ENCODE results near the gene ZNF366.

Gene ZNF366

DNA sequence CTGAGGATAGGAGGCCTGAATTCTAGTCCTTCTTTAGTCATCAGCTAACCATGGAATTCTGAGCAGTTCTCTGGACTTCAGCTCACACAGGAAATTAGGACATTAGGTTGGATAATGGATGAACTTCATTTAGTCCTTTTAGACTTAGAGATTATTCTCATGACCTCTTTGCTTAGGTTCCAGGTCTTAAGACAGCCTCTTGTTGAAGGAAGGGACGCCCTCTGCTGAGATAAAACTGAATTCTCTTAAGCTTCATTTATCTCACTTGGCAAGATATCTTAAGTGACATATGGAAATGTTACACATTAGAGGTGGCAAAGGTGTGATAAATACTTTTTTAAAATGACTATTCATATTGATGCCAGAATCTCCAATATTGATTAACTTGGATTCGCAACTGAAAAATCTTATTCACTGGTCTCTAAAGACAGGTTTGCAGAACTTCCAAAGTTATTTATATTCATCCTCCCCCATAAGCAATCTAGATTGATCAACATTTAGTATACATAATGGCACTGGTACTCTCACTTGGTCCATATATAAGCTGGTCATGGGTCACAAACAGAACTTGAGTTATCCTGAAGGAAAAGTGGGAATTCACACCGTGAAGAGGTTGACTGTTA lies 16.9 kb upstream of the ZNF366 start:
- no peak overlapping the region for H3K4me3 ChIP-seq (ENCODE audit: low read length)
- peak; percentile 62 for DNase-seq (ENCODE audit: low read depth, low spot score)

DNA sequence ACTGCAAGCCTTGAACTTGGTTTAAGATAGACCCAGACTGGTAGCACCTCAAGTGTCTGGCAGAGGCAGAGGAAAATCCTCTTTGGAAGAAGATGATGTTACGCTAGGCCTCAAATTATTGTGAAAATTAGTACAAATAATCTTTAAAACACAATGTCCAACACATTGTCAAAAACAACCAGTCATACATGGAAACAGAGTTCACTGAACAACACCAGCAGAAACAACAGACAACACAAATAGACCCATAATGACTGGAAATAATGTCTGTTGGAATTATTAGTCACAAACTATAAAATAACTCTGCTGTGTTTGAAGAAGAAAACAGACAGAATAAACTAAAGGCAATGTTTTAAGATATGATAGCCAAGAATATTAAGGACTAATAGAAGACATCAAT lies 15.4 kb upstream of the ZNF366 start:
- DNase-seq (ENCODE audit: low read depth, low spot score), result no peak
- H3K4me3 ChIP-seq (ENCODE audit: low read length), result no peak overlapping the region

DNA sequence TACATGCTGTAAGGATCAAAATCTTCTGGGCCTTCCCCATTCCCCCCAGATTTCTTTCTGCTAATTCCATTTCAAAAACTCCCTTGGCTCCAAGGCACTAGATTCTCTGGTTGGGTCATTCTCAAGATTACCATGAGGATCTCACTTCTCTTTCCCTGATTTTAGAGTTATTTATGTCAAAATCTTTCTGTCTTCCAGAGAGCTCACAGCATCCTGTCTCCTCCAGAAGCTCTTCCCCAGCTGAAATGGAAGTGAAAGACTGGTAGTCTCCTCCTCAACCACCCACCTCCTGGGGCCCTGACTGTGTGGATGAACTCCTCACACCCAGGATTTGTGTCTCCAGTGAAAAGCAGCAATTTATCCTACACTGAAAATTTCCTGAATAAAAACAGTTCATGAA lies 11.9 kb upstream of the ZNF366 start:
- DNase-seq (ENCODE audit: low read depth, low spot score), result no peak
- H3K4me3 ChIP-seq (ENCODE audit: low read length), result no peak overlapping the region

DNA sequence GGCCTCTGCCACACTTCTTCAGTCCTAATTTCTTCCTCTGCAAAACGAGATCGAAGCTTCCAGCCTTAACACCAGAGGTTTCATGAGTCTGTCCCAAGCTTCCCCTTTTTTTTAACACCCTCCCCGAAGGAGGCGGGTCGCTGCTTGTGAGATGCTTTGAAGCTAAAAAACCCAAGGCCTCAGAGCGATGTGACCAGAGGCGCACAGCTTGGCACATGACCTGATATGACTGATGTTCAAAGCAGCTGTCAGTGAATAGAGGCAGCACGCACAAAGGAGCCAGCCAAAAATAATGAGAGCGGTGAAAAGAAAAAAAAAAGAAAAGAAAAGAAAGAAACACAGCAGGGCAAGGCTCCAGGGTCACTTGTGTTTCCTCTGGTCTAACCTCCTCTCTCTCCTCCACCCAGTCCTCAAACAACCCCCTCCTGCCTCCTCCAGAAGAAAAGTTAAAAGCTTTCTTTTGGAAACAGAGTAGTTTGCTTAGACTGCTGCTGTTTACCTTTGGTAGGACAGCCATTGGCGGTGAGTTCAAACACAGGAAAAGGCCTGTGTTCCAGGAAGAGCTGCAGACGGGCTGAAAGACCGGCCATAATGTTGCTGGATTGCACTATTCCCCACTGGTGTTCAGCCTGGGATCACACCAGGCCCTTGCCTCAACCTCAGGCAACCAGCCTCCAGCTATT lies 10.9 kb upstream of the ZNF366 start:
- DNase-seq (ENCODE audit: low read depth, low spot score), result no peak
- H3K4me3 ChIP-seq (ENCODE audit: low read length), result no peak overlapping the region

DNA sequence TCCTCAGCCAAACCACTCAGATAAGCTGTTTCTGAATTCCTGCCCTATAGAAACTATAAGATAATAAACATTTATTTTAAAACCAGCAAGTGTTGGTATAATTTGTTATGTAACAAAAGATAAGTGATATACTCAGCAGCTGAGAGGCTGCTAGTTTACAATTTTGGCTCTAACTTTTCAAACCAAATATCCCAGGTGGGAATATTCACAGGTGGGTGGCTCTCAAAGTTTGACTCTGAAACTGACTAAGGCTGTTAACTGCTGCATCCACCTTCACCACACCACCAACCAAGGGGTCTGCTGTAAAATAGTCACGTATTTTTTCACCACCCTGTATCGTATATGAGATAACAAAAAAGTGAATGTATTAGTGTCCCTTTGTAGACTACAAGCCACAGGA lies 9.7 kb upstream of the ZNF366 start:
- no peak for DNase-seq (ENCODE audit: low read depth, low spot score)
- no peak overlapping the region for H3K4me3 ChIP-seq (ENCODE audit: low read length)

DNA sequence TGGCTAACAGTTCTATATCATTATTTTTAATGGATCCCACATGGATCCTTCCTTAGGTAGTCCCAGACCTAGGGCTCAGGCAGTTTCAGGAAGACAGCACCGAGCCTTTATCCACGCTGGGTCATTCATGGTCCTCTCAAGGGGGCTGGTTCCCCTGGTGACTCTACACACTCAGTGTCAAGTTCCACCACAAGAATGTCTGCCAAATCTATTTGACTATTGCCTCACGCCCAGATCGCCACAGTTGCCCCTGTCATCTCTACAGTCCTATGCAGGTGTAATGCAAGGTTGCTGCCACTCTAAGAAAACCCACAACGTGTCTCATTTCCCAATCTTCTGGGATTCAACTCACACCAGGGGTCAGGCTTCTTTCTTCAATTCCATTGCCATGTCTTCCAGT lies 8.0 kb upstream of the ZNF366 start:
- DNase-seq (ENCODE audit: low read depth, low spot score), result no peak
- H3K4me3 ChIP-seq (ENCODE audit: low read length), result no peak overlapping the region

DNA sequence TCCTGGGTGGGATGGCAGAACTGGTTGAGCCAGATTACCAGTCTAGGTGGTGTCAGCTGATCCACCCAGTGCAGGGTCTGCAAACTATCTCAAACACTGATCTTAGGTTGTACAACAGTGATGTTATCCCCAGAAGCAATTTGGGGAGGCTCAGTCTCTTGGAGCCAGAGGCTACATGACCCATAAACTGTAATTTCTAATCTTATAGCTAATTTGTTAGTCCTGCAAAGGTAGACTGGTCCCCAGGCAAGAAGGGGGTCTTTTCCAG lies 5.3 kb upstream of the ZNF366 start:
- DNase-seq (ENCODE audit: low read depth, low spot score), result no peak
- H3K4me3 ChIP-seq (ENCODE audit: low read length), result no peak overlapping the region

DNA sequence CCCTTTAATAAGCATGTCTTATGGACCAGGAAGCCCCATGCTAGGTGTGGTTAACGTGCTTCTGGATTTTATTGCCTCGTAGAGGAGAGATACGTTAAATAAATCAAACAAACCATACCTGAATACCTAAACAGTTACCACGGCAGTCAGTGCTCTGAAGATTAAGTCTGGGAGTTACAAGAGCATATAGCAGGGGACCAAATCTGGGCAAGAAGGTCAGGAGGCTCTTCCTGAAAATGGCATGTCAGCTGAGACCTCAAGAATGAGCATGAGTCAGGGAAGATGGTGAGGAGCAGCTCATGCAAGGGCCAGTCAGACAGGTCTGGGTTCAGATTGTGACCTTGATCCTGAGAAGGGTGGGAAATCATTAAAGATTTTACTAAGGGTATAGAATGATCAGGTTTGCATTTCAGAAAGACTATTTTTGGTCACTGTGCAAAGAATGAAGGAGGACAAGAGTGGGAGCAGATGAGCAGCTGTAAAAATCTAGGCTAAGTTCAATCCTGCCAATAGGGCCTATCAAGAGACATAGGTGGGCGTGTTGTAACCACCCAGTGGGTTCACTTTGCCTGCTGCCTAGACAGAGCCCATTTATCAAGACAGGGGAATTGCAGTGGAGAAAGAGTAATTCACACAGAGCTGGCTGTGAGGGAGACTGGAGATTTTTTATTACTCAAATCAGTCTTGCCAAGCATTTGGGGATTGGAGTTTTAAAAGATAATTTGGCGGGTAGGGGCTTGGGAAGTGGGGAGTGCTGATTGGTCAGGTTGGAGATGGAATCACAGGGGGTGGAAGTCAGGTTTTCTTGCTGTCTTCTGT lies 4.8 kb upstream of the ZNF366 start:
- DNase-seq (ENCODE audit: low read depth, low spot score), result no peak
- H3K4me3 ChIP-seq (ENCODE audit: low read length), result no peak overlapping the region

DNA sequence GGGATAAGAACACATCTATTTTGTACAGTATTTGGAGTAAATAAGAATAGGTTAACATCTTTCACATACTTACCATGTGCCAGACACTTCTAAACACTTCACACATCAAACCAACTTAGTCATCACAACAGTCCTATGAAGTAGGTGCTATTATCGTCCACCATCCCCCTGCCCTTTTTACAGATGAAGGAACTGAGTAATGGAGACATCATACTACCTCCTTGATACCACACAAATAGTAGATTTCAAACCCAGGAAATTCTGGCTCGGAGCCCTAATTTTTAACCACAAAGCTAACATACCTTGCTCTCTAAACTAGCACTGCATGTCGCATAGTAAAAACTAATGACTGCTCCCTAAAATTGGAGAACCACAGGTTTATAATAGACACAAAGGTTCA lies 4.2 kb upstream of the ZNF366 start:
- DNase-seq (ENCODE audit: low read depth, low spot score), result no peak
- H3K4me3 ChIP-seq (ENCODE audit: low read length), result no peak overlapping the region

DNA sequence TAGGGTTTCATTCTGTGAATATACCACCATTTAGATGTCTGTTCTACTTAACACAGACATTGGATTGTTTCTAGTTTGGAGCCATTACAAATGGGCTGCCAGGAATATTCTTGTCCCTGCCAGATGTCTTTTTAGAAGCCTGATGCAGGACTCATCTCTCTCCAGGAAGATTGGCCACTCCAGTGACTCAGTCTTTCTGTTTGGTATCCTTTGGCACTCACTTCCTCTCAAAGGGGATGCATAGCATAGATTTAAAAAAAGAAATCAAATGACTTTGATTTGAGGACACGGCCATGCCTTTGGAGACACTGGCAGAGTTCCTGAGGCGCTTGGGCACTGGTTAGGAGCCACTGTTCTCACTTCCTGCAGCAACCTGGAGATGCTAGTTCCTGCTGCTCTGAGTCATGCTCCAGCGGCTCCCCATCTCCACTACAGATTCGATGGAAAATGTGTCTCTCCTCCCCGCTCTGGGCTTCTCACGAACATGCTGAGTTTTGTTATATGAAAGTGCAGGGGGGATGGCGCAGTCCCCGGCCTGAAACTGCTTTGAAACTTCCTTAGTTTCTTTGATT lies 3.5 kb upstream of the ZNF366 start:
- no peak for DNase-seq (ENCODE audit: low read depth, low spot score)
- H3K4me3 ChIP-seq (ENCODE audit: low read length), result no peak overlapping the region

DNA sequence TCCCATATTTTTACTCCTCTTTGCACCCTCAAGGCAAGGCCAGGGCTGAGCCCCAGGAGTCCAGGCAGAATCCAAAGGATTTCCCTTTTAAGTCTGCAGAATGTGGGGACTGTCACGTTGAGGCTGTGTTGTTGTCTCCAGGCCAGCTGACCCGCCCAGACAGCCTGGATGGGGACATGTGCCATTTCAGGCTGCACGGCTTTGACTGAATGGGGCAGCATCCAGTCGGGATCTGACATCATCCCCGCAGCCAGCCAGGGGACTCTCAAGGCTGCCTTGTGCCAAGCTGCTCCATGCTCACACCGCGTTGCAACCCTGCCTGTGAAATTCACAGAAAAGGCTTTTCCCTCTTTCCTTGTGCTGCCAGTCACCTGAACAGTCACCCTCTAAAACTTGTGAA lies 2.2 kb upstream of the ZNF366 start:
- no peak overlapping the region for H3K4me3 ChIP-seq (ENCODE audit: low read length)
- no peak for DNase-seq (ENCODE audit: low read depth, low spot score)

DNA sequence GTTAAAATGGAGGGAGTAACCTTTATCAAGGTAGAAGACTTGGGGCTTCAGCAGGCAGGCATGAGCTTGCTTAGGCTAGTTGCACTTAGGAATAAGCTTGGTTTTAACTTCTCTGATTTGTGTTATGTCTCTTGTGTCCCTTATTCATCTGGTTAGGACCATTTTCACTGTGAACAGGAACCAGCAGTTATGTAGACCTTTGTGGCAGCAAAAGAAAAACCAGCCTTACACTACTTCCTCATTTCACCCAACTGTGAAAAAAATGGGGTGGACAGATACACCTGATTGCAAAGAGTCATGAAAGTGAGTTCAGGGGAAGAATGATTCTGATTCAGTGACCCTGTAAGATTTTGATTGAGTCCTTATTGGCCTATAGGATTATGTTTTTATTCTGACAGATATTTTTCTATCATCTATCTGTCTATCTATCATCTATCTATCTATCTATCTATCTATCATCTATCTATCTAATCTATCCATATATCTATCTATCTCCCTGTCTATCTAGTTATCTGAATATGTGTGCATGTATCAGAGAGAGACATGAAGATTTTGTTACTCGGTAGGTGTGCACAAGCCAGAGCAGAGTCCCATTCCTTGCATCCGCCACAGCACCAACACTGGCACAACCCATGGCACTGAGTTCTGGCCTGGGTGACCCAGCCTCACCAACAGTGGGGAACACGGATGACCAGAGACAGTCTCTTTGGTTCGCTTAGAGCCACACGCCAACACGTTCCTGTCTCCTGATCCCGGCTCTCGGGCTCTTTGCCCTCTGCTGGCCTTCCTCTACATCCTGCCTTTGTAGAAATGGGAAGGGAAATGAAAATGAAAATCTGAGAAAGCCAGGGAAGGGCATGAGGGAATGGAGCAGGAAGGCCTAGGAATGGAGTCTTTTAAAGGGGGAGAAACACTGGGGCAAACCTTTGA lies 1.3 kb upstream of the ZNF366 start:
- no peak for DNase-seq (ENCODE audit: low read depth, low spot score)
- H3K4me3 ChIP-seq (ENCODE audit: low read length), result no peak overlapping the region

DNA sequence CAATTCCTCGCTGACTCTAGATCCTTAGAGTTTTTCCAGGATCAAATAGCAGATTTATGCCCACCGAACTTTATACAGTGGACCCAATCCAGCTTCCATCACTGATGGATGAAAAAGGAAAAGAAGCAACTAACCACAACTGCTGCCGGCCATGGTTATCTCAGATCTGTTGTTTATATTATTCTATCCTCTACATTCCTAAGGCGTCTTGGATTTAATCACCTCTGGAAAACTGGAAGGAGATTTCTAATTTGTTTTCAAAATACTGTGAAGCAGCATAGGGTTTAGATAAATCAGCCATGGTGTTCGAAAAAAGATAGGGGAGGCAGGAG lies 663 bp upstream of the ZNF366 start:
- DNase-seq (ENCODE audit: low read depth, low spot score), result no peak
- no peak overlapping the region for H3K4me3 ChIP-seq (ENCODE audit: low read length)

DNA sequence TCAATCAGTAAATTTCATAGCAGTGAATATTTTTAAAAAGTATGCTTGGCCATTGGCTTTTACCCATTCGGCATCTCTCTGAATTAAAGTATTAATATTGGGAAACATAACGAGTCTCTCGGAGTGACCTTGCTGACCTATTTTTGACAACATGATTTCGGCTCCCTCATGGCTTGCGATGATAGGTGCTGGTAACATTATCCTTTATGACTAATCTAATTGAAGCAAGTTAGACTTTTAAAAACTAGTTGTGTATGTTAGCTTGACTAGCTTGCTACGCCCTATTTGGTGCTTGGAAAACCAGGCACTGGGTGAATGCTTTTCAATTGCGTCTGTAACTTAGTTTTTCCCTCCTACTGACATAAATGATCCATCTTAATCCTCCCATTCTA lies 1.1 kb downstream of the ZNF366 start:
- no peak for DNase-seq (ENCODE audit: low read depth, low spot score)

DNA sequence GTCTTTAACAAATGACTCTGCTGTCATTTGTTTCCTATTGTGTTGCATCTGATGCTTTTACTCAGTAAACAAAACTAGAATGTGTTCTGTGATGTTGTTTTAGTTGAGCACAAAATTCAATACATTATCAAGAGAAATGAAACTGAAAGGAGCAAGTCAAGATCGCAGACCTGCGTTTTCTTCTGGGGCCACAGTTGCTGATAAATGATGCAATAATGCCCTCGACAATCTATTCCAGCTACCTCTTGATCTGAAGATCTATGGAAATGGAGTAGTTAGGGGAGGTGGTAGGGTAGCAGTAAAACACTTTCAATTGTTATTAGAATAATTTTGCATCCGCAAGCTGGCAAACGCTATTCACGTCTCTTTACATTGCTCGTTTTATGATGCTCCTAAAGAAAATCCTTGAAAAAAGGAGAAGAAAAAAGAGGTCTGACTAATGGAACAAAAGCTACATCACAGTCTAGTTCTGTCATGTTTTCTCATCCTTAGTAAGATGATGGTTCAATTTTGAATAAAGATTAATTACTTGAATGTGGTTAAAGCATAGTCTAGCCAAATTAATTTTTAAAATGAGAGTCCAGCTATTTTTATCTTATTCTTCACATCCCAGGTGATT lies 1.6 kb downstream of the ZNF366 start:
- no peak overlapping the region for H3K4me3 ChIP-seq (ENCODE audit: low read length)
- no peak for DNase-seq (ENCODE audit: low read depth, low spot score)

More for the DNA sequence above, 1.1 kb downstream of the ZNF366 start:
- no peak overlapping the region for H3K4me3 ChIP-seq (ENCODE audit: low read length)

DNA sequence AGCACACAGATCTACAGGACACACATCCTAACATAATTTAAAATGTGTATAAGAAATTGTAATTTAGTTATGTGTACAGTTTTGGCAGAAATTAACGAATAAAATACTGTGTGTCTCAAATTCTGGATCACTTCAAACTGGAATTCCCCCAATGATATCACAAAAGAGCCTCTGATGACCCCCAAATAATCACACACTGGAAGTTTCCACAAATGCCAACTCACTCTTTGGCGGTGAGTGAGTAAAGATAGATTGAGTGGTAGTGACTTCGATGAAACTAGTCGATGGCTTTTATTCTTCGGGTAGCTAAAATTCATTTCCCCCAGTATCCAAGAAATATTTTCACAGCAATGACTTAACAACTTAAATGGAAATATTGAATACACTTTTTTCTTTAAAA lies 2.2 kb downstream of the ZNF366 start:
- DNase-seq (ENCODE audit: low read depth, low spot score), result no peak
- H3K4me3 ChIP-seq (ENCODE audit: low read length), result no peak overlapping the region

DNA sequence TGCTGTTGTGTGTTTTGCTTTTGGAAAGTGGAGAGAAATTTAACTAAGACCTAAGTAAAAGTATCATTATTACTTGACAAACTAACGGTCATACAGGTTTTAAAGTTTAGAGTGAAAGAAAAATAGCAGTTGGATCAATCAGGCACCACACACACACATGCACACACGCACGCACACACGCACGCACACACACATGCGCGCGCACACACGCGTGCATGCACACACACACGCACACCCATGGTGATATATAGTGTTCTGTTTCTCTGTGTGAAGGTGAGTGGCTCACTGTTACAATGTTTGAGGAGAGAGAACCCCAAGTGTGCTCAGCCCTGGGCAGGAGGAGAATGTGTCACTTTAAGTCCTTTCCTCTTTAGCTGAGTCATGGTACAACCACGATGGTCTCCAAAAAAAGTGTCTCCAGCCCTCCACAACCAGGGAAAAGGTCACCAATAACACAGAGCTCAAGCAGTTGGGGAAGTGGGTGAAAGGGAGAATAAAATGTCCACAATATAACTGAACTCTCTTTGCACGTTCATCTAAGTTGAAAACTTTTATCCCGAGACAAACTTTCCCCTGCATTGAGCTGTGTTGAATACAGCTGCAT lies 3.2 kb downstream of the ZNF366 start:
- DNase-seq (ENCODE audit: low read depth, low spot score), result no peak
- no peak overlapping the region for H3K4me3 ChIP-seq (ENCODE audit: low read length)

DNA sequence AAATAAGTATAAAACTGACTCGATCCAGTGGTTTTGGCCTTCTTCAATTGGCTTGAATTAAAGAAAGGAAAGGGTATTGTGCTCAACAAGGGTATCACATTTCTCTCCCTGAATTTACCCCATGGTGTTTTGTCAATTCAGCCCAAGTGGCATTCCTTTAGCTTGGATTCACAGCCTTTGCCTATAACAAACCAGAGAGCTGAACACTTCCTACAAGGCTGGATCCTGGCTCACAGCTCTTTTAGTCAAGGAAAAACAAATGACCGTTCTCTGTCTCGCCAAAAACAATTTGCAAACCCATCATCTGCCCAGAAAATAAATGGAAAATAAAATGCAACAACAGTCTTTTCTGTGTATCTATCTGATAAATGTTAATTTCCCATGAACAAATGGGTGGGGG lies 5.7 kb downstream of the ZNF366 start:
- no peak overlapping the region for H3K4me3 ChIP-seq (ENCODE audit: low read length)
- no peak for DNase-seq (ENCODE audit: low read depth, low spot score)

DNA sequence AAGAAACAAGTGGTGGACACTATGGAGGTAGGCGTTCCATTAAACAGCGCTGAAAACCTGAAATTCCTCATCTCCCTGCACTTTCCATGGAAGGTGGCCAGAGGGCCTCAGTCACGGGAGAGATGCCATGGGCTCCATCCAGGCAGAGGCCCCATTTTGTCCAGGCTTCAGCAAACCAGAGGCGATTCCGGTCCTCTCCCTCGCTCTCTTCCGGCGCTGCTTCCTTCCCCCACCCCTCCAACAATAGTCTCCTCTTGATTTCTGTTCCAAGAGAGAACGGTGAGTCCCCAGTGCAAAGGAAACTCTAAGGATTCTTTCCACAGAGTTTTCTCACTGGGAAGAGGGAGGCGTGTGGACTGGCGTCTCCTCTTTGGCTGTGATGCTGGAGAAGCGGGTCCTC lies 7.5 kb downstream of the ZNF366 start:
- DNase-seq (ENCODE audit: low read depth, low spot score), result no peak
- no peak overlapping the region for H3K4me3 ChIP-seq (ENCODE audit: low read length)
